Liver (tissue), 9 donors: Measurements from ENCODE around the gene MSH3. TPM values are rescaled to one million over a fixed set of nuclear protein-coding genes. Genes with fewer than 3 reads are reported as not detected.

ENCODE experiments used
- DNase-seq: peaks from one replicate; pipeline ENCODE4 v3.0.0-alpha.2; 2017; ENCODE audit warnings: low spot score
- H3K27ac ChIP-seq, 2 donors: one replicate each; pipeline ENCODE4 v1.7.0; 2013; ENCODE audit warnings: inconsistent platforms in 2 of 2, low read length in 2 of 2, control low read depth in 1 of 2, low read depth in 1 of 2, mild to moderate bottlenecking in 1 of 2
- H3K27me3 ChIP-seq, 4 donors: one replicate each; pipeline versions ENCODE4 v1.6.1 to v1.7.0; 2013; ENCODE audit warnings: low read length in 3 of 4, inconsistent platforms in 1 of 4, mild to moderate bottlenecking in 1 of 4, moderate library complexity in 1 of 4; ENCODE audit not compliant: control insufficient read depth in 4 of 4, insufficient read depth in 4 of 4
- H3K36me3 ChIP-seq, 4 donors: one replicate each; pipeline versions ENCODE4 v1.6.1 to v1.7.0; 2013; ENCODE audit warnings: low read length in 3 of 4, mild to moderate bottlenecking in 3 of 4, low read depth in 1 of 4, moderate library complexity in 1 of 4; ENCODE audit not compliant: control insufficient read depth in 4 of 4, insufficient read depth in 3 of 4
- H3K4me1 ChIP-seq, 4 donors: one replicate each; pipeline versions ENCODE4 v1.6.1 to v1.7.0; 2013; ENCODE audit warnings: low read length in 3 of 4, mild to moderate bottlenecking in 3 of 4, moderate library complexity in 1 of 4; ENCODE audit not compliant: control insufficient read depth in 4 of 4, insufficient read depth in 4 of 4
- H3K4me3 ChIP-seq, 3 donors: one replicate each; pipeline versions ENCODE4 v1.6.1 to v1.7.0; 2013; ENCODE audit warnings: low read length in 3 of 3, control low read depth in 1 of 3, low read depth in 1 of 3, mild to moderate bottlenecking in 1 of 3
- H3K9ac ChIP-seq, 2 donors: one replicate each; pipeline ENCODE4 v1.7.0; 2013; ENCODE audit warnings: low read length in 2 of 2, mild to moderate bottlenecking in 2 of 2, moderate library complexity in 2 of 2, control low read depth in 1 of 2, low read depth in 1 of 2
- H3K9me3 ChIP-seq, 4 donors: one replicate each; pipeline versions ENCODE4 v1.6.1 to v1.7.0; 2013; ENCODE audit warnings: low read length in 3 of 4; ENCODE audit not compliant: control insufficient read depth in 4 of 4
- ATF3 ChIP-seq: IDR thresholded peaks from 2 replicates; pipeline ENCODE4 v1.6.1; 2016; ENCODE audit warnings: antibody characterized with exemption
- CTCF ChIP-seq: fragments of 150-350 bp; IDR thresholded peaks from 2 replicates; pipeline ENCODE4 v1.5.1; 2017; ENCODE audit warnings: improper control_type of control experiment, low read depth, low read length; ENCODE audit not compliant: missing input control
- FOXA1 ChIP-seq: IDR thresholded peaks from 2 replicates; pipeline ENCODE4 v1.6.1; 2016; ENCODE audit warnings: antibody characterized with exemption
- FOXA2 ChIP-seq: IDR thresholded peaks from 2 replicates; pipeline ENCODE4 v1.6.1; 2016; ENCODE audit warnings: antibody characterized with exemption
- HNF4A ChIP-seq, 2 donors: conservative IDR thresholded peaks; 2 replicates each; pipeline ENCODE4 v1.6.1; 2016; ENCODE audit warnings: antibody characterized with exemption in 2 of 2, mild to moderate bottlenecking in 2 of 2
- HNF4G ChIP-seq: IDR thresholded peaks from 2 replicates; pipeline ENCODE4 v1.6.1; 2016; ENCODE audit warnings: antibody characterized with exemption
- JUND ChIP-seq, 2 donors: IDR thresholded peaks; 2 replicates each; pipeline ENCODE4 v1.6.1; 2016; ENCODE audit warnings: antibody characterized with exemption in 2 of 2
- NR2F2 ChIP-seq: IDR thresholded peaks from 2 replicates; pipeline ENCODE4 v1.6.1; 2016; ENCODE audit warnings: antibody characterized with exemption
- RAD21 ChIP-seq, 2 donors: IDR thresholded peaks; 2 replicates each; pipeline ENCODE4 v1.6.1; 2016; ENCODE audit warnings: antibody characterized with exemption in 2 of 2, mild to moderate bottlenecking in 2 of 2
- REST ChIP-seq: IDR thresholded peaks from 2 replicates; pipeline ENCODE4 v1.6.1; 2016; ENCODE audit warnings: antibody characterized with exemption, mild to moderate bottlenecking
- SP1 ChIP-seq: IDR thresholded peaks from 2 replicates; pipeline ENCODE4 v1.6.1; 2018; ENCODE audit warnings: antibody characterized with exemption, mild to moderate bottlenecking
- YY1 ChIP-seq: IDR thresholded peaks from 2 replicates; pipeline ENCODE4 v1.6.1; 2016; ENCODE audit warnings: antibody characterized with exemption, mild to moderate bottlenecking
- ZBTB33 ChIP-seq: IDR thresholded peaks from 2 replicates; pipeline ENCODE4 v1.6.1; 2016; ENCODE audit warnings: antibody characterized with exemption
- WGBS: extraction: QIAGEN DNeasy Blood & Tissue Kit; methylation state at CpG from one replicate; pipeline ENCODE4 v1.1.7; 2013; 5-methylcytosine and 5-hydroxymethylcytosine counted together
- polyA plus RNA-seq, 2 donors: library from polyadenylated mRNA; stranded (reverse) in 1 of 2; unstranded in 1 of 2; fragments of 200-250 nt in 1 of 2; fragments of >200 nt in 1 of 2; fragmentation: Nextera tagmentation in 1 of 2; extraction: Ambion mirVana in 1 of 2; gene quantifications; one replicate each; pipeline versions ENCODE4 v1.2.1 to v1.2.3, GENCODE V29; 2013 to 2015
- total RNA-seq, 2 donors: library from RNA; depleted of rRNA; stranded (reverse); fragments of >200 nt; gene quantifications; one replicate each; pipeline ENCODE4 v1.2.3, GENCODE V29; 2014
- donor health status: healthy.
- donor health status: healthy.
- donor health status: healthy.
- donor health status: healthy.
- donor health status: healthy.

Gene MSH3
- total and polyA plus RNA-seq, 4 donors, result 3.0 to 19.1 (median 7.9) TPM

- TF ChIP-seq FOXA2 (no peak), FOXA1 (no peak), ATF3 (no peak)
Measured at GRCh38 chr5:80711216-80711615, 56.8 kb downstream of the MSH3 start (continued).

- Histone ChIP-seq H3K4me1 (peaks cover 0 to 10% (median 6%) of the 10 kb centered on the region in 4 donors), H3K9ac (no peak overlapping the region), H3K27ac (no peak overlapping the region), H3K36me3 (peaks cover 0 to 5% (median 3%) of the 10 kb centered on the region in 4 donors), H3K27me3 (no peaks in the 10 kb centered on the region), H3K4me3 (no peak overlapping the region), H3K9me3 (no peaks in the 10 kb centered on the region)
- WGBS, result 96% methylated on average over 3 of the region's 3 CpGs
- TF ChIP-seq NR2F2, result no peak
- peak; percentile 38 to 59 for TF ChIP-seq RAD21 (IDR thresholded peaks at IDR 0.05)
- DNase-seq, result no peak
Measured at GRCh38 chr5:80711938-80712337, 57.5 kb downstream of the MSH3 start.

- TF ChIP-seq FOXA1 (no peak), SP1 (no peak), HNF4G (no peak), CTCF (no peak), REST (no peak), YY1 (no peak), HNF4A (conservative IDR thresholded peaks at IDR 0.05) (no peak), ZBTB33 (no peak), JUND (IDR thresholded peaks at IDR 0.05) (no peak)
- no peak overlapping the region for H3K4me3 ChIP-seq
- no peaks in the 10 kb centered on the region for H3K9me3 ChIP-seq
- no peak overlapping the region for H3K9ac ChIP-seq
- H3K4me1 ChIP-seq, result peaks cover 0 to 10% (median 6%) of the 10 kb centered on the region in 4 donors
- H3K36me3 ChIP-seq, result peaks cover 0 to 7% (median 3%) of the 10 kb centered on the region in 4 donors
- no peak overlapping the region for H3K27ac ChIP-seq
- no peaks in the 10 kb centered on the region for H3K27me3 ChIP-seq
- no peak for DNase-seq
- 65% methylated on average over 2 of the region's 2 CpGs for WGBS
Measured at GRCh38 chr5:80712919-80713318, 58.5 kb downstream of the MSH3 start.
